ENCODE measurements around the gene RUNX3.
A peak's percentile ranks its signal among the peaks of the same experiment; 100 is the strongest.

RUNX3 gene

GRCh38 chr1:24963099-24963872 is 33.2 kb upstream of the RUNX3 start:
- DNase-seq, result no peak

DNA sequence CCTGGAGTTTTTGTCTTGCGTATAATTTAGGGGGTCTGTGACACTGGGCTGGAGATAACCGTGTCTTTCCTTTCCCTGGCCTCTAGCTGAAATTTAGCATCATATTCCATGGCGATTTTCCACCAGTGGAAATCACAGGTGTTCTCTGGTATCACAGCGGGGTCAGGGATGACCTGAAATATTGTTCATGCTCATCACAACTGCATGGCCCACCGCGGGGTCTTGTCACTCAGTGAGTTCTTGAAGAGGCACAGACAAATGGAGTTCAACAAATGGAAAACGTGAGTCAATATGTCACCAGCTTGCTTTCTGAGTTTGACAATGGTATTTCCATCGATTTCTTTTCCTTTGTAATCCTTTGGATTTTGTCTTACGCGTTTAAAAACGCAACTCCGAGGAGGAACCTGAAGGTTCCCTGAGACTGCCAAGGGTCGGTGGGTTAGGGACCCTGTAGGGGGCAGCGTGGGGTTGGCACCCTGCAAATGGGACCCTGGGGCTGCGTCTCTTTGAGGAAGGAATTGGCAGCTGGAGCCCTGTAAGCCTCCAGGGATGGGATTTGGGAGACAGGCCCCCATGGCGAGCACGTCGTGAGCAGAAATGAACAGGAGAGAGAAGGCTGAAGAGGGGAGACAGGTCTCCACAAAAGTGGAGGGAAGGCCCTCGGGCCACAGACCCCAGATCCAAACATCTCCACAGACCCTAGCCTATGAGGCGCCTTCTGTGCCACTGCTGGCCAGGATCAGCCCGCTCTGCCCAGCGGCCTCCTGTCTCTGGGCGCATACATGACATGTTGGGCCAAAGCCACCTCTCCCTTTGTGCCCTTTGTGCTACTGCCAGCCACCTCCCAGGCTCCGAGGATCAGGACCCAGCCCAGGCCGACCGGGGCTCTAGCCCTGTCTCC is 32.1 kb upstream of the RUNX3 start:
- DNase-seq, result no peak

- no peak for DNase-seq
Observed at GRCh38 chr1:24961334-24961733, 31.3 kb upstream of the RUNX3 start.

DNA sequence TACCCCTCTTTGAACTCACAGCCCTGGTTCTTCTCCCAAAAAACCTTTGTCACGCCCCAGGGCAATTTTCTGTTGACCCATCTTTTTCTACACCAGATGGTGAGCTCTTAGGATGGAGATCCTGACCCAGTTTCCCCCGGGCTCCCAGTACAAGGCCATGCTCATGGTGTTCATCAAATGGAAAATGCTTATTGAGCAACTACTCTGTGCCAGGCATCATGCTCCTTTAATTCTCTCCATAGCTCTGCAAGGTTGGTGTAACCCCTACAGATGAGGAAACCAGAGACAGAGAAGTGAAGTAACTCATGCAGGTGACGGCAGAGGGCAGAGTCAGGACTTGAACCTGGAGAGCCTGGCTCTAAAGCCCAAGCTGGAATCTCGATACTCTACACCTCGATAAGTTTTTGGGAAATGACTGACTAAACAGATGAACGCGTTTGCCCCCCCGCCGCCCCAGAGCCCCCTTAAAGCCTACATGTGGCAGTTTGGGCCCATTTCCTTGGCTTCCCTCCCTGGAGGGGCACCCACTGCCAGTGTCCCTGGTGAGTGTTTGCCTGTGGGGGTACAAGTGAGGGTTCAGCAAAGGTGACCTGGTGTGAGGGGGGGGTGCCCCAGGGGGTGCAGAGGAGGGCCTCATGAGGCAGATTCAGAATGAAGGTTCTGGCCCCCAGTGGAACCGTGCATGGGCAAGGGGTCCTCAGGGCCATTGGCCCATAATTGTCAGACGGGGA is 30.2 kb upstream of the RUNX3 start:
- no peak for DNase-seq

GRCh38 chr1:24959623-24959975 is 29.5 kb upstream of the RUNX3 start:
- DNase-seq, result no peak

DNA sequence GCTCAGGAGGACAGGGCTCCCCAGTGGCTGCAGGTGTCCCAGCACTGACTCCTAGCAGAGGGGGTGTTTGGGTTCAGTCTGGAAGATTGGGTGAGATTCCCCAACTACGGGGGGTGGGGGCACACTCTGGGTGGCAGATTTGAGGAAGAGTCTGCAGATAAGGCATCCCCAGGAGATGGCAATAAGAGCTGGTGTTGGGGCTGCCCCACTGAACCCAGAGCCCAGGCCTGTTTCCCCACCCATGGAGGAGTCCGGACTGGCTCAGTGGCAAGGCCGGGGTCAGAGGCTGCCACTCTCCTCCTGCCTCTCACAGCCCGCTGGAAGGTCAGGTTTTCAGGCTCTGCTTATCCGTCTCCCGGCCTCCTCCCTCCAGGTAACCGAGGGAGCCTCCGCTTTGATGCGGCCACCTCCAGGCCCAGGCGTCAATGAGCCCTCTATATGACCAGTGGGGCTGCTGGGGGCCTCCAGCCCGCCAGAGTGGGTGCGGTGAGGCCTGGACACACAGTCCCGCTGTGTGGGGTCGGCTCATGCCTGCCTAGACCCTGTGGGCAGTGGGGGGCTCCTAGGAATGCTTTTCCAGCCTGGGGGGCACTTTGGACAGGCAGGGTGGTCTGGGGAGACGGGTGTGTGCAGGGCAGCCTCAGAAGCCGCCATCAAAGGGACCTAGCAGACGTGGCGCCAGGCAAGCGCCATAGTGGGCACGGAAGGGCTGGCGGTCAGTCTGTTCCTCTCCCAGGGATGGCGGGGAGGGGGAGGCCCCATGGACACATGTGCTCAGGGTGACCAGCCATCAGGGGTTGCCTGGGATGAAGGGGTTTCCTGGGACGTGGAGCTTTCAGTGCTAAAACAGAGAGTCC is 28.9 kb upstream of the RUNX3 start:
- no peak for DNase-seq

GRCh38 chr1:24957808-24958752 is 28.0 kb upstream of the RUNX3 start:
- no peak for DNase-seq

- peak in 1 of 14 donors; percentile 6 for DNase-seq
Observed at GRCh38 chr1:24957016-24957807, 27.1 kb upstream of the RUNX3 start.

DNA sequence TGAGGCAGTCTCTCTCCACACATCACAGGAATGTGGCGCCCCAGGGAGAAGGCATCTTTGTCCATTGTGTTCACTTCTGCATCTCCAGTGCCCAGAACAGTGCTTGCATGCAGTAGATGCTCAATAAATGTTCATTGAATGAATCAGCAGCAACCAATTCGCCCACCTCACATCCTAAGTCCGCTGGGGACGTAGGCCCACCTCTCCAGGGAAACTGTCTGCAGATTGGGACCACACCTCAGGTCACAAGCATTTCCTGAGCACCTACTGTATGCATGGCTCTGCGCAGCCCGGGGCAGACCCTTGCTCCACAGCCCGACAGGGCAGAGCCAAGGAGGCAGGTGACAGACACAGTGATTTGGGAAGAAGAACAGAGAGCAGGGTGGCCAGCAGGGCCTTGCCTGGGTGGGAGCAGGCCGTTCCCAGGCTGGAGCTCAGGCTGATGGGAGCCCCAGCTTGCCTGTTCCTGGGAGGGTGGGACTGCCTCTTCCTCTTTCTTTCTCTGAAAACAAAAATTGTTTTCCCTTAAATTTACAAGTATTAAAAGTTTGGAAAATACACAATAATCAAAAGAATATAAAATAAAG is 25.8 kb upstream of the RUNX3 start:
- DNase-seq, result no peak

GRCh38 chr1:24955161-24955560 is 25.1 kb upstream of the RUNX3 start:
- DNase-seq, result no peak

- no peak for DNase-seq
Observed at GRCh38 chr1:24954631-24955030, 24.6 kb upstream of the RUNX3 start.

DNA sequence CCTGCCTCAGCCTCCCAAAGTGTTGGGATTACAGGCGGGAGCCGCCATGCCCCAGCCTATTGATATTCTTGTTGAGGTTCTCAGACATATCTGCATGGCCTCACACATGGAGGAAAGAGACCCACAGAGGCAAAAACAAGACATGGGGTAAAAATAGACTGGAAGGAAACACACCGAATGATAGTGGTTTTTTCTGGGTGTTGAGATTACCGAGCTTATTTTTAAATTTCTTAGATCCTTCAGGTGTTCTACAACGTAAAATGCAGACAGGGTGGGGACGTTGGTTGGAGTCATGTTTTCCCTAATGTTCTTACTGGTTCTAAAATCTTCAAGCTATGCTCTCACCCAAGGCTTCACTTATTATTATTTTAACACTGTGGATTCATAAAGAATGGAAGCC is 23.9 kb upstream of the RUNX3 start:
- no peak for DNase-seq

GRCh38 chr1:24952413-24952841 is 22.4 kb upstream of the RUNX3 start:
- no peak for DNase-seq

- no peak for DNase-seq
Observed at GRCh38 chr1:24951810-24952412, 21.8 kb upstream of the RUNX3 start.

DNA sequence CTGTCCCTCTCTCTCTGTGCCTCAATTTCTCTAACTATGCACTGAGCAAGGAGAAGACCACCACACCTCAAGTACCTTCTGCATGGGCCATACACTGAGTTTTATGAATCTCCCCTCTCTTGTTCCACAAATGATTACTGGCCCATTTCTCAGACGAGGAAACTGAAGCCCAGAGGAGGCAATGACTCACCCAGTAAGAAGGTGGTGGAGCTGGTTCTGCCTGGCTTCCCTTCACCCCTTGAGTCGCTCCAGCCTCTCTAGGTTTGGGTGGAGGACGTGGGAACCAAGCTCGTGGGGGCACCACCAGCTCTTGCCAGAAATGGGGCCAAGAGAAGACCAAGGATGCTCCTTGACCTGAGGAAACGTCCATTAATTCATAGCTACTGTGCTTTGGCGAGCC is 21.3 kb upstream of the RUNX3 start:
- DNase-seq, result no peak

DNA sequence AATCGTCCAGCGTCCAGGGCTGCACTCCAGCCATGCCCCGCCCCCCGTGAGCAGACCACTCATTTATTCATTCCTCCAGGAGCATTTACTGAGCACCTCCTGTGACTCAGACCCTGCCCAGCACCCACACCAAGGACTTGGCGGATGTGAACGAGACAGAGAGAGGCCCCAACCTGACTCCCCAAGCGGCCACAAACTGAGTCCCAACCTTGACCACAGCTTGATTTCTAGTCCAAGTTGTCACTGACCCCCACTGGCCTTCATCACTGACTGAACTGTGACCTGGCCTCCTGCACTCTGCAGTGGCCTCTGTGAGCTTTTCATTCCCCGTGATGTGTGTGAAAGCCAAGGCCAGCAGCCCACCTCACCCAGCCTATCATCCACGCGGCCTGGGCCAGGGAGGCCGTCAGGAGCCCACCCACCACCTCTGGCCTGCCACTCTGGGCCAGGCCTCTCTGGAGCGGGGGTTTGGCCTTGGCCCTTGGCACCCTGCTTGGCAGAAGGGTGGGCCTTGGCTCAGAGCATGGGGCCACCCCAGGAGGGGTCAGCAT is 19.3 kb upstream of the RUNX3 start:
- DNase-seq, result no peak

- no peak for DNase-seq
Observed at GRCh38 chr1:24948079-24948827, 18.2 kb upstream of the RUNX3 start.
